GM21529 (cell line): ENCODE data around the gene CKLF.

Experiments
- ATAC-seq: cut with Tn5 transposase; IDR thresholded peaks from one replicate; pipeline ENCODE4 v1.9.1; 2021; ENCODE audit not compliant: unreplicated experiment

CKLF gene

DNA sequence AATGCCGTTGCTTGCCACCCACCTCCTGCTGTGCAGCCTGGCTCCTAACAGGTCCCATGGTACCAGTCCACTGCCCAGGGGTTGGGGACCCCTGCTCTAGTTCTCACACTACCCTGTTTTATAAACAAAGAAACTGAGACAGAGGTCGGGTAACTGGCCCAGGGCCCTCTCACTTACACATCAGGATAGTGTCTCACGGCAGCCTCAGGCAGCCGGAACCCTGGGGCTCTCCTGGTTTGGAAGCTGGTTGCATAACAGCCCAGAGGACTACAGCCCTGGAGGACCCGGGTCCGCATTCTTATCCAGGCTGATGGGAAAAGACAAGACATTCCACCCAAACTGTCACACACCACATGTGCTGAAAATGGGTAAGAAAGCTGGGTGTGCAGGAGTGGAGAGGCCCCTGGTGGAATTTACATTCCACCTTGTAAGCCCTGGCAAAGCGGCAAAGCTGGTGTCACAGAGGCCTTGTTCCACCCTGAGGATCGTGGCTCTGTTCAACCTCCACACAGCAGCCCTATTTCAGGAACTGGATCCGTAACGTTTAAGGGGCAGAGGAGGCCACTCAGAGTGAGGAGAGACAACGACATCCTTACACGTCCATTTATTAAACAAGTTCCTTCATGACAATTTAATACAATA, 61.9 kb downstream of the CKLF start:
- ATAC-seq, result no peak
